ENCODE measurements around the gene CTNNA2.

DNA sequence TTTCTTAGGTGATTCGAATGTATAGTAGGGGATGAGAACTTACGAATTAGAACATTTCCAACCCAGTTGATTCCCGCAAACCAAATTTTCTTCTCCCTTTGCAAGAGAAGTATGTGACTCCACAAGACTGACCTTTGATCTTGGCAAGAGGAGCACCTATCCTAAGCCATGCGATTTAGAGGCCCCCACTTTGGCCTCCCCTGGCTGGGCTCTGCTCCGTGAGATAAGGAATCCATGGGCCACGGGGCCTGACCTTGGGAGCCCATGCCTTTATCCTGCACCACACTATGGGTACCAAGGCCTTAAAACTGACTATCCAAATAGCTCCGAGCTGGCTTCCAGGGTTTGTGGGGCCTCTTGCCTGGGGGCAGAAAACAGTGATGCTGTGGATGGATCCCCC, 656.0 kb downstream of the CTNNA2 start:
- TF ChIP-seq, protein P1, sequence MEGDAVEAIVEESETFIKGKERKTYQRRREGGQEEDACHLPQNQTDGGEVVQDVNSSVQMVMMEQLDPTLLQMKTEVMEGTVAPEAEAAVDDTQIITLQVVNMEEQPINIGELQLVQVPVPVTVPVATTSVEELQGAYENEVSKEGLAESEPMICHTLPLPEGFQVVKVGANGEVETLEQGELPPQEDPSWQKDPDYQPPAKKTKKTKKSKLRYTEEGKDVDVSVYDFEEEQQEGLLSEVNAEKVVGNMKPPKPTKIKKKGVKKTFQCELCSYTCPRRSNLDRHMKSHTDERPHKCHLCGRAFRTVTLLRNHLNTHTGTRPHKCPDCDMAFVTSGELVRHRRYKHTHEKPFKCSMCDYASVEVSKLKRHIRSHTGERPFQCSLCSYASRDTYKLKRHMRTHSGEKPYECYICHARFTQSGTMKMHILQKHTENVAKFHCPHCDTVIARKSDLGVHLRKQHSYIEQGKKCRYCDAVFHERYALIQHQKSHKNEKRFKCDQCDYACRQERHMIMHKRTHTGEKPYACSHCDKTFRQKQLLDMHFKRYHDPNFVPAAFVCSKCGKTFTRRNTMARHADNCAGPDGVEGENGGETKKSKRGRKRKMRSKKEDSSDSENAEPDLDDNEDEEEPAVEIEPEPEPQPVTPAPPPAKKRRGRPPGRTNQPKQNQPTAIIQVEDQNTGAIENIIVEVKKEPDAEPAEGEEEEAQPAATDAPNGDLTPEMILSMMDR (IDR thresholded peaks at IDR 0.05) = no peak
- no peak for TF ChIP-seq POLR2AphosphoS5 (IDR thresholded peaks at IDR 0.05)

All from transverse colon (tissue), 4 donors.